Bone marrow (tissue), 2 donors: ENCODE data around the gene EPN3.

ENCODE experiments used
- DNase-seq, 2 donors: peaks; one replicate each; lab custom pipeline; 2025; lab: John Stamatoyannopoulos, UW

Gene EPN3

GRCh38 chr17:50590946-50591737 lies 58.6 kb downstream of the EPN3 start:
- no peak for DNase-seq

- no peak for DNase-seq
These were observed 60.8 kb downstream of the EPN3 start for GRCh38 chr17:50593321-50593720.
